CD8-positive, alpha-beta memory T cell (primary cell): ENCODE data around the gene PGF. TPM values are rescaled to one million over a fixed set of nuclear protein-coding genes. Genes with fewer than 3 reads are reported as not detected.

ENCODE experiments used
- CTCF ChIA-PET: fragments of 350-600 bp; sonication (Branson Sonifier 250); formaldehyde crosslinking; loops from one replicate; lab custom pipeline; 2021; ENCODE audit warnings: antibody characterized with exemption; lab: Charles Lee
- POLR2A ChIA-PET: fragments of 350-600 bp; sonication (Branson Sonifier 250); formaldehyde crosslinking; loops from one replicate; lab custom pipeline; 2021; ENCODE audit warnings: antibody characterized with exemption; lab: Charles Lee
- DNase-seq, 5 donors: peaks; one replicate each; pipeline versions ENCODE4 v3.0.0 to v3.0.0-alpha.2; 2020 to 2022; ENCODE audit warnings: mixed read lengths in 1 of 5
- H3K27ac ChIP-seq: one replicate; pipeline ENCODE4 v1.7.0; 2013; ENCODE audit warnings: low read depth, mild to moderate bottlenecking, low read length, moderate library complexity
- H3K27me3 ChIP-seq: 2 replicates; pipeline ENCODE4 v1.7.0; 2013; ENCODE audit warnings: low read length, mild to moderate bottlenecking; ENCODE audit not compliant: insufficient read depth, poor library complexity, severe bottlenecking
- H3K36me3 ChIP-seq: 2 replicates; pipeline ENCODE4 v1.7.0; 2013; ENCODE audit warnings: mild to moderate bottlenecking, low read length, moderate library complexity; ENCODE audit not compliant: insufficient read depth
- H3K4me1 ChIP-seq: 2 replicates; pipeline ENCODE4 v1.7.0; 2013; ENCODE audit warnings: mild to moderate bottlenecking, low read length, moderate library complexity; ENCODE audit not compliant: insufficient read depth
- H3K4me3 ChIP-seq: 2 replicates; pipeline ENCODE4 v1.7.0; 2013; ENCODE audit warnings: mild to moderate bottlenecking, low read length
- H3K9me3 ChIP-seq: 2 replicates; pipeline ENCODE4 v1.7.0; 2013; ENCODE audit warnings: mild to moderate bottlenecking, low read length
- H3K27ac Mint-ChIP-seq, 8 donors: one replicate each; pipeline ENCODE4 v1.8.0; 2020 to 2021; ENCODE audit warnings: mixed read lengths in 8 of 8, mild to moderate bottlenecking in 6 of 8, inconsistent platforms in 3 of 8, moderate library complexity in 3 of 8
- H3K27me3 Mint-ChIP-seq, 2 donors: one replicate each; pipeline ENCODE4 v1.8.0; 2020 to 2021; ENCODE audit warnings: mixed read lengths in 2 of 2, mild to moderate bottlenecking in 1 of 2, moderate library complexity in 1 of 2
- H3K36me3 Mint-ChIP-seq, 3 donors: one replicate each; pipeline ENCODE4 v1.8.0; 2020 to 2021; ENCODE audit warnings: mixed read lengths in 3 of 3, inconsistent platforms in 1 of 3, mild to moderate bottlenecking in 1 of 3
- H3K4me1 Mint-ChIP-seq, 3 donors: one replicate each; pipeline ENCODE4 v1.8.0; 2020 to 2021; ENCODE audit warnings: mixed read lengths in 3 of 3, inconsistent platforms in 1 of 3, mild to moderate bottlenecking in 1 of 3
- H3K4me3 Mint-ChIP-seq, 7 donors: one replicate each; pipeline ENCODE4 v1.8.0; 2020 to 2021; ENCODE audit warnings: mixed read lengths in 7 of 7, mild to moderate bottlenecking in 6 of 7, moderate library complexity in 4 of 7, inconsistent platforms in 2 of 7
- H3K9me3 Mint-ChIP-seq, 5 donors: one replicate each; pipeline ENCODE4 v1.8.0; 2020 to 2022; ENCODE audit warnings: mixed read lengths in 5 of 5, mild to moderate bottlenecking in 3 of 5, moderate library complexity in 2 of 5, inconsistent platforms in 1 of 5
- polyA plus RNA-seq: library from polyadenylated mRNA; unstranded; fragments of 300-500 nt; fragmentation: Illumina TruSeq; gene quantifications from one replicate; pipeline ENCODE4 v1.2.3, GENCODE V29; 2021
- total RNA-seq, 2 experiments: library from RNA; stranded (reverse); gene quantifications; one replicate each; pipeline ENCODE4 v1.2.3, GENCODE V29; 2021

The PGF gene
- total and polyA plus RNA-seq, 3 experiments from 2014 or later: 0.29 TPM; not detected in 2

GRCh38 chr14:74942181-74942580, 13.2 kb downstream of the PGF start:
- DNase-seq: no peak
- Mint-ChIP-seq H3K27ac (peak overlapping the region; percentile 84 to 95 (median 94)), H3K9me3 (no peaks in the 10 kb centered on the region), H3K4me1 (peaks cover 30 to 39% (median 38%) of the 10 kb centered on the region in 3 donors), H3K36me3 (peaks cover 0 to 2% (median 0%) of the 10 kb centered on the region in 3 donors), H3K27me3 (peaks cover 0 to 2% of the 10 kb centered on the region in 2 donors), H3K4me3 (peak overlapping the region; percentile 75 to 87 (median 82))
- Histone ChIP-seq H3K4me3 (peak overlapping the region; percentile 28), H3K27me3 (no peaks in the 10 kb centered on the region), H3K36me3 (no peaks in the 10 kb centered on the region), H3K9me3 (no peaks in the 10 kb centered on the region), H3K4me1 (peaks cover 38% of the 10 kb centered on the region), H3K27ac (no peak overlapping the region)
- ChIA-PET POLR2A (interaction anchor here (0.7 to 1.1 kb wide), 2 partner anchors 13 to 61 kb away, joined by 3 read pairs; partner anchors contain the start of gene PGF), CTCF (interaction anchor here (0.9 to 2.3 kb wide), 6 partner anchors 20 to 146 kb away, joined by 3 to 9 read pairs (median 4); partner anchors contain the start of gene ACYP1)

- ChIA-PET CTCF (interaction anchor here (0.9 to 2.3 kb wide), 6 partner anchors 21 to 146 kb away, joined by 3 to 9 read pairs (median 4); no protein-coding TSS in a partner anchor), POLR2A (interaction anchor here (0.7 to 1.1 kb wide), 2 partner anchors 13 to 62 kb away, joined by 3 read pairs; partner anchors contain the start of gene PGF)
- peaks cover 0 to 2% of the 10 kb centered on the region in 2 donors for H3K27me3 Mint-ChIP-seq
- Histone ChIP-seq H3K4me3 (peak overlapping the region; percentile 28), H3K9me3 (no peaks in the 10 kb centered on the region), H3K36me3 (no peaks in the 10 kb centered on the region), H3K27me3 (no peaks in the 10 kb centered on the region), H3K4me1 (peaks cover 37% of the 10 kb centered on the region), H3K27ac (peak overlapping the region; percentile 4)
- H3K36me3 Mint-ChIP-seq: peaks cover 0 to 2% (median 0%) of the 10 kb centered on the region in 3 donors
- H3K4me3 Mint-ChIP-seq: peak overlapping the region; percentile 75 to 87 (median 82)
- no peaks in the 10 kb centered on the region for H3K9me3 Mint-ChIP-seq
- peak; percentile 14 to 67 (median 28) for DNase-seq
- peak overlapping the region; percentile 84 to 95 (median 94) for H3K27ac Mint-ChIP-seq
- H3K4me1 Mint-ChIP-seq: peaks cover 33 to 43% (median 43%) of the 10 kb centered on the region in 3 donors
Measured at GRCh38 chr14:74941676-74942097, 13.7 kb downstream of the PGF start.

DNA sequence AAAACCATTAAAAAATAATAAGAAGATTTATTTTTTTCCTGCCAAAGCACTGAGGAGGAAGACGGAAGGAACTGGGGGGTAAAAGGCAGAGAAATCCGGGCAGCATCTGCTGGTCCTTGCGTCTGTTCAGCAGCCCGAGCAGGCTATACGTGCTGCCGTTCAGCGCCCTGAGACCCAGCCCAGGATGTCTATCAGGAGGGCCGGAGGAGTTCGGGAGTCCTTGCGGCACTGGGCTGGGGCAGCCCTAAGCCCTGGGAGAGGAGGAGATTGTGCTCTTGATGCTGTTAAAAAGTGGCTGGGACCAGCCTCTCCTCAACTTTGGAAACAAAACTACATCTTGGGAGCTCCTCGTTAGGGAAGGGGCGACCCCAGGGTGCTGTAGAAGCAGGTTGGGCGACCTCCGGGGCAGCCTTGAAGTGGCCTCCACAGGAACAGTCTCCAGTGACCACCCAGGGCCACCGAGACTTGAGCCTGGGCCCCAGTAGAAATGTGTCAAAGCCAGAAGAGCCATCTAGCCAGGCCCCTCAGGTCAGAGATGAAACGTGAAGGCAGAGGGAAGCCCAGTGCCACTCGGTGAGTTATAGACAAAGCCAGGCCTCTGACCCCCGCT, 14.3 kb downstream of the PGF start:
- H3K4me1 Mint-ChIP-seq: peaks cover 28 to 38% (median 37%) of the 10 kb centered on the region in 3 donors
- H3K27ac Mint-ChIP-seq: peak overlapping the region; percentile 34 to 95 (median 92)
- Histone ChIP-seq H3K9me3 (no peaks in the 10 kb centered on the region), H3K36me3 (no peaks in the 10 kb centered on the region), H3K4me3 (peak overlapping the region; percentile 28), H3K4me1 (peaks cover 31% of the 10 kb centered on the region), H3K27me3 (no peaks in the 10 kb centered on the region), H3K27ac (peak overlapping the region; percentile 4)
- peak overlapping the region; percentile 75 to 87 (median 82) for H3K4me3 Mint-ChIP-seq
- POLR2A ChIA-PET: interaction anchor here (1.1 kb wide), 1 partner anchor 62 kb away, joined by 3 read pairs; no protein-coding TSS in a partner anchor
- peaks cover 0 to 2% (median 0%) of the 10 kb centered on the region in 3 donors for H3K36me3 Mint-ChIP-seq
- H3K27me3 Mint-ChIP-seq: no peaks in the 10 kb centered on the region
- DNase-seq: no peak
- CTCF ChIA-PET: interaction anchor here (1.0 to 2.3 kb wide), 5 partner anchors 21 to 147 kb away, joined by 3 to 9 read pairs (median 4); no protein-coding TSS in a partner anchor
- no peaks in the 10 kb centered on the region for H3K9me3 Mint-ChIP-seq

DNA sequence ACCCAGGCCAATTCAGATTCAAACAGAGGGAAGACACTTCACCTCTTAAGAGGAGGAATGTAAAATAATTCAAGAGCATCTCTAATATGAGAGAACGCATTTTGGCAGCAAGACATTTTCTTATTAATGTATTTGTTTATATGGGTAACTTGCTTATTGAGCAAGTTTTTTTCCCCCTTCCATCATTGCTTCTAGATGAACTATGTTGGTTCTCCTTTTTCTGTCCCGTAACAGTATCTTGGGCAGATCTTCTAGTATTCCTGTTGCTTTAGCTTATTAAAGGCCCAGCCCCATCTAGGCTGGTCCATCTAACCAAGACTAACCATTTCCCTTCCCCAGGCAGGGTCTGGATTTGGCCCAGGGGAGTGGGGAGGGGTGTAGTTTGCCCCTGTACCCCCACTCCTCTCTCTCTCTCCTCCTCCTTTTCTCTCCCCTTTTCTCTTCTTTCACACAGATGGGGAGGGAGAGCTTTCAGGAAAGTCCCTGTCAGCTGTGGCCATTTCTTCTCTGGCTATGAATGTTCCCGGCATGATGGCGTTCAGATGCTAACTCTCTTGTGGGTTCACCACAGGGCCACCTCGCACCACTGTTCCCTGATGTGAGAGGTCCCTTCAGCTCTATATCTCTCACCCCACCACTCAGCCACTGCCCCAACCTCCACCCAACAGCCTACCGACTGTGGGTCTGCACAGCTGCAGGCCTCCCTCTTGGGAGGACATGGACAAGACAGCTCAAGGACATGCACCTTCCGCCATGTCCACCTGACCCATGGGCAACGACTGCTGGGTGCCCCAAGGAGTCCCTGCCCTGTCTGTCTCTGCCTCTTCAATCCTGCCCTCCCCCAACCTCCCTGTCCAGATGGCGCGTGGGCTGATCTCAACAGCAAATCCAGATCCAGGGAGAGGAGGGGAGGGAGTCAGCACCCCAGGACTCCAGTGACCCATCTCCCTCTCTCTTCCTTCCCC, 16.6 kb downstream of the PGF start:
- peaks cover 0 to 2% (median 0%) of the 10 kb centered on the region in 3 donors for H3K36me3 Mint-ChIP-seq
- H3K27ac ChIP-seq: no peak overlapping the region
- H3K4me3 ChIP-seq: no peak overlapping the region
- POLR2A ChIA-PET: no interaction called here
- H3K9me3 Mint-ChIP-seq: no peaks in the 10 kb centered on the region
- DNase-seq: no peak
- CTCF ChIA-PET: interaction anchor here (1.5 kb wide), 1 partner anchor 150 kb away, joined by 6 read pairs; no protein-coding TSS in a partner anchor
- H3K9me3 ChIP-seq: no peaks in the 10 kb centered on the region
- H3K36me3 ChIP-seq: no peaks in the 10 kb centered on the region
- H3K27ac Mint-ChIP-seq: peak overlapping the region in 1 of 8 donors; percentile 63
- H3K27me3 Mint-ChIP-seq: peaks cover 0 to 5% of the 10 kb centered on the region in 2 donors
- no peak overlapping the region for H3K4me3 Mint-ChIP-seq
- H3K4me1 Mint-ChIP-seq: peaks cover 28 to 38% (median 37%) of the 10 kb centered on the region in 3 donors
- H3K27me3 ChIP-seq: no peaks in the 10 kb centered on the region
- H3K4me1 ChIP-seq: peaks cover 30% of the 10 kb centered on the region

DNA sequence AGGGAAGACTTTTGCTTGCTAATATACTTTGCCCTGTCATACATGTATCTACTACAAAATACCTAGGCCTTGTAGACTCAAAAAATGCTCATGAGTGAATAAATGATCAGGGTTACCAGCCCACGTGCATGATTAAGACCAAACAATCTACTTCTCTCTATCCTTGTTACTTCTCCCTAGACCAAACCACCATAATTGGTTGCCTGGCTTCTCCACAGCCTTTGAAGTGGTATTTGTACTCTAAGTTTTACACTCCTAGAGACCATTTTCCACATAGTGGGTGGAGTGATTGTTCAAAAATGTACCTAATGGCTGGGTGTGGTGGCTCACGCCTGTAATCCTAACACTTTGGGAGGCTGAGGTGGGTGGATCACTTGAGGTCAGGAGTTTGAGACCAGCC, 18.2 kb downstream of the PGF start:
- peak overlapping the region in 2 of 8 donors; percentile 0 to 33 for H3K27ac Mint-ChIP-seq
- Histone ChIP-seq H3K9me3 (no peaks in the 10 kb centered on the region), H3K27me3 (no peaks in the 10 kb centered on the region), H3K4me3 (no peak overlapping the region), H3K36me3 (no peaks in the 10 kb centered on the region), H3K4me1 (peaks cover 18% of the 10 kb centered on the region), H3K27ac (no peak overlapping the region)
- ChIA-PET POLR2A (no interaction called here), CTCF (no interaction called here)
- no peaks in the 10 kb centered on the region for H3K9me3 Mint-ChIP-seq
- H3K36me3 Mint-ChIP-seq: peaks cover 0 to 2% (median 0%) of the 10 kb centered on the region in 3 donors
- H3K4me1 Mint-ChIP-seq: peaks cover 25 to 35% (median 30%) of the 10 kb centered on the region in 3 donors
- no peak for DNase-seq
- H3K4me3 Mint-ChIP-seq: no peak overlapping the region
- peaks cover 3 to 15% of the 10 kb centered on the region in 2 donors for H3K27me3 Mint-ChIP-seq

DNA sequence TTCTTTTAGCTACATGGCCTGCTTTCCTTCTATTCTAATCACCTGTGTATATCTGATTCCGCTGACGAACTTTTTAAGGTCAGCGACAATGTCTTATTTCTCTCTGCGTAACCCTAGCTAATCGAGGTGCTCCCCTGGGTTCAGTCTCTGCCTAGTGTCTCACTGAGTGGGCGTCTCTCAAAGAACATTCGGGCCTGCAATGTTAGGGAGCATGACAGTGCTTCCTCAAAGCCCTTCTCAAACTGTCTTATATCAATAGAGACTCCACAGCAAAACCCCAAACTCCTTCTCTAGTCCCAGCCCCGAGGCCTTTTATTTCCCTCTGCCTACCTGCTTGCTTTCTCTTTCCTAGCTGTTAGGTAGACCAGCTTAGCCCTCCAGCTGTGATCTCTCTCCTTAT, 18.7 kb downstream of the PGF start:
- Mint-ChIP-seq H3K4me3 (no peak overlapping the region), H3K27me3 (peaks cover 3 to 15% of the 10 kb centered on the region in 2 donors)
- POLR2A ChIA-PET: no interaction called here

DNA sequence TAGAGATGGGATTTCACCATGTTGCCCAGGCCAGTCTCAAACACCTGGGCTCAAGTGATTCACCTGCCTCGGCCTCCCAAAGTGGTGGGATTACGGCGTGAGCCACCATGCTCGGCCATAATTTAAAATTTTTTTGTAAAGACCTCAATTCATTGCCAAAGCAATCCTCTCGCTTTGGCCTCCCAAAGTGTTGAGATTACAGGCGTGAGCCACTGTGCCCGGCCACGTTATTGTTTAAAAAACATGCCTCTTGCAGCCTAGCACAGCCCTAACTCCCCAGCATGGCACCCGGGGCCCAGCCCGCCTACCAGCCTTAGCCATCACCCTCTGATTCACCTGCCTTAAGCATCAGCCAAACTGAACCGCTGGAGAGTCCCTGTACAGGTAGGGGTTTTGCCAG, 19.2 kb downstream of the PGF start:
- ChIA-PET CTCF (interaction anchor here (0.6 to 3.1 kb wide), 2 partner anchors 9 to 31 kb away, joined by 3 to 11 read pairs; no protein-coding TSS in a partner anchor), POLR2A (no interaction called here)
- Histone ChIP-seq H3K36me3 (no peaks in the 10 kb centered on the region), H3K4me1 (peaks cover 8% of the 10 kb centered on the region), H3K27ac (no peak overlapping the region), H3K4me3 (no peak overlapping the region), H3K9me3 (no peaks in the 10 kb centered on the region), H3K27me3 (no peaks in the 10 kb centered on the region)
- Mint-ChIP-seq H3K27ac (no peak overlapping the region), H3K36me3 (peaks cover 0 to 2% (median 0%) of the 10 kb centered on the region in 3 donors), H3K4me1 (peaks cover 17 to 26% (median 20%) of the 10 kb centered on the region in 3 donors), H3K4me3 (no peak overlapping the region), H3K27me3 (peaks cover 3 to 15% of the 10 kb centered on the region in 2 donors), H3K9me3 (no peaks in the 10 kb centered on the region)
- DNase-seq: no peak

More for the DNA sequence above, 18.7 kb downstream of the PGF start:
- no peak for DNase-seq
- H3K4me3 ChIP-seq: no peak overlapping the region
- H3K36me3 ChIP-seq: no peaks in the 10 kb centered on the region
- H3K27ac ChIP-seq: no peak overlapping the region
- Mint-ChIP-seq H3K27ac (peak overlapping the region in 1 of 8 donors; percentile 0), H3K36me3 (peaks cover 0 to 2% (median 0%) of the 10 kb centered on the region in 3 donors), H3K9me3 (no peaks in the 10 kb centered on the region), H3K4me1 (peaks cover 22 to 31% (median 26%) of the 10 kb centered on the region in 3 donors)
- CTCF ChIA-PET: interaction anchor here (3.1 kb wide), 1 partner anchor 9 kb away, joined by 11 read pairs; no protein-coding TSS in a partner anchor
- H3K4me1 ChIP-seq: peaks cover 14% of the 10 kb centered on the region
- H3K27me3 ChIP-seq: no peaks in the 10 kb centered on the region
- no peaks in the 10 kb centered on the region for H3K9me3 ChIP-seq
